Naive thymus-derived CD8-positive, alpha-beta T cell (primary cell): Measurements from ENCODE around the gene LRRC7. TPM values are rescaled to one million over a fixed set of nuclear protein-coding genes. Genes with fewer than 3 reads are reported as not detected.

Experiments used
- ATAC-seq, 2 donors: fragments of 150-1000 bp; cut with Tn5 transposase in 1 of 2; sonication (Bioruptor Pico), chemical (Tn5 transposase) in 1 of 2; 1 replicate in 1 of 2; 2 replicates in 1 of 2; pipeline ENCODE4 v1.10.0; 2021; ENCODE audit warnings: mild to moderate bottlenecking in 2 of 2, moderate library complexity in 2 of 2
- POLR2A ChIA-PET: fragments of 350-600 bp; sonication (Branson Sonifier 250); formaldehyde crosslinking; loops from one replicate; lab custom pipeline; 2021; ENCODE audit warnings: antibody characterized with exemption; lab: Charles Lee
- DNase-seq, 10 donors: peaks; one replicate each; pipeline versions ENCODE4 v3.0.0 to v3.0.0-alpha.2; 2020 to 2022
- H3K27ac Mint-ChIP-seq, 10 donors: one replicate each; pipeline ENCODE4 v1.8.0; 2020 to 2022; ENCODE audit warnings: mild to moderate bottlenecking in 10 of 10, mixed read lengths in 10 of 10, moderate library complexity in 4 of 10, inconsistent platforms in 1 of 10
- H3K27me3 Mint-ChIP-seq, 5 donors: one replicate each; pipeline ENCODE4 v1.8.0; 2021 to 2022; ENCODE audit warnings: mixed read lengths in 5 of 5
- H3K36me3 Mint-ChIP-seq, 3 donors: one replicate each; pipeline ENCODE4 v1.8.0; 2020 to 2022; ENCODE audit warnings: mixed read lengths in 3 of 3, mild to moderate bottlenecking in 2 of 3, inconsistent platforms in 1 of 3
- H3K4me1 Mint-ChIP-seq, 4 donors: one replicate each; pipeline ENCODE4 v1.8.0; 2021 to 2022; ENCODE audit warnings: mixed read lengths in 4 of 4
- H3K4me3 Mint-ChIP-seq, 10 donors: one replicate each; pipeline ENCODE4 v1.8.0; 2020 to 2022; ENCODE audit warnings: mild to moderate bottlenecking in 10 of 10, mixed read lengths in 10 of 10, moderate library complexity in 6 of 10, inconsistent platforms in 1 of 10
- H3K9me3 Mint-ChIP-seq, 9 donors: one replicate each; pipeline ENCODE4 v1.8.0; 2020 to 2022; ENCODE audit warnings: mixed read lengths in 9 of 9, mild to moderate bottlenecking in 3 of 9, inconsistent platforms in 1 of 9, moderate library complexity in 1 of 9
- polyA plus RNA-seq, 3 donors: library from polyadenylated mRNA; unstranded; fragments of 300-500 nt; fragmentation: Illumina TruSeq; gene quantifications; one replicate each; pipeline ENCODE4 v1.2.3, GENCODE V29; 2021
- total RNA-seq, 8 experiments: library from RNA in 2 of 8; stranded (reverse) in 2 of 8; gene quantifications; one replicate each; pipeline ENCODE4 v1.2.3 and lab custom pipeline; 2021 to 2026

Gene LRRC7
- total and polyA plus RNA-seq, 5 experiments from 2014 or later: 0.13 to 1.5 (median 0.48) TPM

- Mint-ChIP-seq H3K27me3 (peaks cover 2 to 16% (median 8%) of the 10 kb centered on the region in 5 donors), H3K4me3 (no peak overlapping the region), H3K9me3 (peaks cover 0 to 21% (median 10%) of the 10 kb centered on the region in 9 donors), H3K27ac (no peak overlapping the region), H3K36me3 (peaks cover 0 to 5% (median 0%) of the 10 kb centered on the region in 3 donors), H3K4me1 (peaks cover 0 to 4% (median 0%) of the 10 kb centered on the region in 4 donors)
- no peak for ATAC-seq
- POLR2A ChIA-PET: no interaction called here
- DNase-seq: no peak
Observed at GRCh38 chr1:70085521-70085920, 517.8 kb downstream of the LRRC7 start.

- Mint-ChIP-seq H3K36me3 (peaks cover 0 to 5% (median 0%) of the 10 kb centered on the region in 3 donors), H3K9me3 (peaks cover 0 to 21% (median 10%) of the 10 kb centered on the region in 9 donors), H3K4me3 (no peak overlapping the region), H3K27me3 (peaks cover 2 to 16% (median 8%) of the 10 kb centered on the region in 5 donors), H3K4me1 (peaks cover 0 to 4% (median 0%) of the 10 kb centered on the region in 4 donors), H3K27ac (no peak overlapping the region)
- POLR2A ChIA-PET: no interaction called here
- ATAC-seq (no peak), DNase-seq (no peak)
Observed at GRCh38 chr1:70086897-70087296, 519.2 kb downstream of the LRRC7 start.

- no peak overlapping the region for H3K4me3 Mint-ChIP-seq
- POLR2A ChIA-PET: no interaction called here
- no peak overlapping the region for H3K27ac Mint-ChIP-seq
- H3K27me3 Mint-ChIP-seq: peaks cover 2 to 16% (median 4%) of the 10 kb centered on the region in 5 donors
- no peaks in the 10 kb centered on the region for H3K4me1 Mint-ChIP-seq
- H3K9me3 Mint-ChIP-seq: peaks cover 0 to 7% (median 0%) of the 10 kb centered on the region in 9 donors
- no peak for ATAC-seq
- no peak for DNase-seq
- H3K36me3 Mint-ChIP-seq: peaks cover 0 to 3% (median 0%) of the 10 kb centered on the region in 3 donors
Observed at GRCh38 chr1:70090141-70090540, 522.4 kb downstream of the LRRC7 start.

GRCh38 chr1:70090875-70091274 lies 523.2 kb downstream of the LRRC7 start:
- Mint-ChIP-seq H3K9me3 (no peaks in the 10 kb centered on the region), H3K4me3 (no peak overlapping the region), H3K27ac (no peak overlapping the region), H3K27me3 (peaks cover 2 to 16% (median 4%) of the 10 kb centered on the region in 5 donors), H3K36me3 (no peaks in the 10 kb centered on the region), H3K4me1 (no peaks in the 10 kb centered on the region)
- POLR2A ChIA-PET: no interaction called here
- DNase-seq: no peak
- ATAC-seq: no peak

- ATAC-seq: no peak
- Mint-ChIP-seq H3K27me3 (peaks cover 2 to 17% (median 4%) of the 10 kb centered on the region in 5 donors), H3K4me1 (no peaks in the 10 kb centered on the region), H3K9me3 (no peaks in the 10 kb centered on the region), H3K36me3 (no peaks in the 10 kb centered on the region), H3K27ac (no peak overlapping the region), H3K4me3 (no peak overlapping the region)
- POLR2A ChIA-PET: no interaction called here
- no peak for DNase-seq
Observed at GRCh38 chr1:70091811-70092210, 524.1 kb downstream of the LRRC7 start.

GRCh38 chr1:70092526-70092925 lies 524.8 kb downstream of the LRRC7 start:
- Mint-ChIP-seq H3K27ac (no peak overlapping the region), H3K36me3 (no peaks in the 10 kb centered on the region), H3K4me3 (no peak overlapping the region), H3K27me3 (peaks cover 2 to 22% (median 4%) of the 10 kb centered on the region in 5 donors), H3K4me1 (no peaks in the 10 kb centered on the region), H3K9me3 (no peaks in the 10 kb centered on the region)
- DNase-seq (no peak), ATAC-seq (no peak)
- POLR2A ChIA-PET: no interaction called here

GRCh38 chr1:70093250-70093975 lies 525.7 kb downstream of the LRRC7 start:
- Mint-ChIP-seq H3K4me3 (no peak overlapping the region), H3K27me3 (peaks cover 2 to 28% (median 4%) of the 10 kb centered on the region in 5 donors), H3K9me3 (no peaks in the 10 kb centered on the region), H3K4me1 (no peaks in the 10 kb centered on the region), H3K36me3 (no peaks in the 10 kb centered on the region), H3K27ac (no peak overlapping the region)
- no peak for ATAC-seq
- DNase-seq: no peak
- POLR2A ChIA-PET: no interaction called here

- Mint-ChIP-seq H3K9me3 (no peaks in the 10 kb centered on the region), H3K36me3 (no peaks in the 10 kb centered on the region), H3K27ac (no peak overlapping the region), H3K4me1 (no peaks in the 10 kb centered on the region), H3K27me3 (peaks cover 0 to 13% (median 3%) of the 10 kb centered on the region in 5 donors), H3K4me3 (no peak overlapping the region)
- ATAC-seq (no peak), DNase-seq (no peak)
- POLR2A ChIA-PET: no interaction called here
Observed at GRCh38 chr1:70101231-70101630, 533.5 kb downstream of the LRRC7 start.

- Mint-ChIP-seq H3K27ac (no peak overlapping the region), H3K27me3 (peaks cover 0 to 18% (median 2%) of the 10 kb centered on the region in 5 donors), H3K9me3 (no peaks in the 10 kb centered on the region), H3K4me1 (no peaks in the 10 kb centered on the region), H3K36me3 (no peaks in the 10 kb centered on the region), H3K4me3 (no peak overlapping the region)
- POLR2A ChIA-PET: no interaction called here
- no peak for DNase-seq
- ATAC-seq: no peak
Observed at GRCh38 chr1:70101774-70102173, 534.1 kb downstream of the LRRC7 start.

- POLR2A ChIA-PET: no interaction called here
- H3K4me3 Mint-ChIP-seq: no peak overlapping the region
- no peaks in the 10 kb centered on the region for H3K36me3 Mint-ChIP-seq
- no peak overlapping the region for H3K27ac Mint-ChIP-seq
- H3K27me3 Mint-ChIP-seq: peaks cover 0 to 10% (median 3%) of the 10 kb centered on the region in 5 donors
- DNase-seq (no peak), ATAC-seq (no peak)
- H3K9me3 Mint-ChIP-seq: no peaks in the 10 kb centered on the region
- H3K4me1 Mint-ChIP-seq: no peaks in the 10 kb centered on the region
Observed at GRCh38 chr1:70103770-70104169, 536.0 kb downstream of the LRRC7 start.

GRCh38 chr1:70109241-70109640 lies 541.5 kb downstream of the LRRC7 start:
- peaks cover 0 to 10% (median 0%) of the 10 kb centered on the region in 9 donors for H3K9me3 Mint-ChIP-seq
- H3K27me3 Mint-ChIP-seq: peaks cover 4 to 20% (median 9%) of the 10 kb centered on the region in 5 donors
- POLR2A ChIA-PET: no interaction called here
- DNase-seq (no peak), ATAC-seq (no peak)
- H3K36me3 Mint-ChIP-seq: no peaks in the 10 kb centered on the region
- H3K4me1 Mint-ChIP-seq: peaks cover 0 to 4% (median 0%) of the 10 kb centered on the region in 4 donors
- no peak overlapping the region for H3K4me3 Mint-ChIP-seq
- H3K27ac Mint-ChIP-seq: no peak overlapping the region

GRCh38 chr1:70112838-70113237 lies 545.1 kb downstream of the LRRC7 start:
- POLR2A ChIA-PET: no interaction called here
- Mint-ChIP-seq H3K4me3 (no peak overlapping the region), H3K4me1 (peaks cover 0 to 4% (median 0%) of the 10 kb centered on the region in 4 donors), H3K27ac (no peak overlapping the region), H3K27me3 (peaks cover 4 to 13% (median 9%) of the 10 kb centered on the region in 5 donors), H3K9me3 (peaks cover 0 to 10% (median 0%) of the 10 kb centered on the region in 9 donors), H3K36me3 (no peaks in the 10 kb centered on the region)
- DNase-seq (no peak), ATAC-seq (no peak)

- H3K27ac Mint-ChIP-seq: peak overlapping the region in 1 of 10 donors; percentile 26
- H3K36me3 Mint-ChIP-seq: no peaks in the 10 kb centered on the region
- peaks cover 1 to 23% (median 12%) of the 10 kb centered on the region in 5 donors for H3K27me3 Mint-ChIP-seq
- no peak for ATAC-seq
- no peak overlapping the region for H3K4me3 Mint-ChIP-seq
- POLR2A ChIA-PET: no interaction called here
- H3K4me1 Mint-ChIP-seq: peaks cover 0 to 4% (median 0%) of the 10 kb centered on the region in 4 donors
- no peak for DNase-seq
- H3K9me3 Mint-ChIP-seq: peaks cover 0 to 10% (median 0%) of the 10 kb centered on the region in 9 donors
Observed at GRCh38 chr1:70115315-70115714, 547.6 kb downstream of the LRRC7 start.
